ENCODE data around the gene WDR45B. TPM values are rescaled to one million over a fixed set of nuclear protein-coding genes. Genes with fewer than 3 reads are reported as not detected.

The WDR45B gene
- total RNA-seq, 1 experiment from 2014 or later = 110 TPM

- H2BK12ac ChIP-seq (ENCODE audit: insufficient read length, low read depth, low read length) = no peak overlapping the region
- no peak overlapping the region for H3K14ac ChIP-seq (ENCODE audit: insufficient read depth, low read length)
- no CpG with 5 or more reads among the region's 18 CpGs for WGBS (ENCODE audit: extremely low coverage, insufficient read length, low lambda C conversion rate)
- no peak overlapping the region for H3K9ac ChIP-seq (ENCODE audit: extremely low read depth, insufficient read length, low read length)
- DNase-seq = no peak
- H2BK5ac ChIP-seq (ENCODE audit: insufficient read length, low read length) = no peak overlapping the region
- H3K9me3 ChIP-seq (ENCODE audit: control insufficient read depth, low read depth, low read length) = no peaks in the 10 kb centered on the region
- no peak overlapping the region for H3K18ac ChIP-seq (ENCODE audit: insufficient read length, low read depth, low read length)
- no peaks in the 10 kb centered on the region for H3K79me1 ChIP-seq (ENCODE audit: insufficient read depth, low read depth, low read length, poor library complexity, severe bottlenecking)
- H3K79me2 ChIP-seq (ENCODE audit: insufficient read depth, low read length) = no peaks in the 10 kb centered on the region; the same call in 1 of the 2 replicates
- Mint-ChIP-seq H3K4me1 (no peaks in the 10 kb centered on the region), H3K27ac (no peak overlapping the region; a peak in 1 of 7 replicates), H3K4me3 (no peak overlapping the region), H3K36me3 (ENCODE audit: insufficient read depth in 1 of 3, low read depth in 3 of 3) (no peaks in the 10 kb centered on the region), H3K9me3 (peaks cover 0 to 3% of the 10 kb centered on the region in 2 experiments; a peak in 1 of 5 replicates), H3K27me3 (ENCODE audit: low read depth) (no peaks in the 10 kb centered on the region; the same call in 1 of the 2 replicates)
- no peak overlapping the region for H3K23ac ChIP-seq (ENCODE audit: insufficient read length, low read depth, low read length)
- no peaks in the 10 kb centered on the region for H3K23me2 ChIP-seq (ENCODE audit: insufficient read length, low read depth, low read length, poor library complexity, severe bottlenecking)
- H3K4me2 ChIP-seq (ENCODE audit: insufficient read depth, insufficient read length, low read length) = no peak overlapping the region
- H2BK20ac ChIP-seq (ENCODE audit: low read depth, low read length, poor library complexity, severe bottlenecking) = no peak overlapping the region
- H2AFZ ChIP-seq (ENCODE audit: low read length) = no peak overlapping the region
- no peak overlapping the region for H3T11ph ChIP-seq (ENCODE audit: low read length)
- no peaks in the 10 kb centered on the region for H3K27me3 ChIP-seq (ENCODE audit: insufficient read depth, low read length)
- H3K56ac ChIP-seq (ENCODE audit: insufficient read length, low read depth, low read length) = no peak overlapping the region
- no peak overlapping the region for H2BK15ac ChIP-seq (ENCODE audit: low read depth, low read length)
- H4K91ac ChIP-seq (ENCODE audit: insufficient read length, low read depth, low read length) = no peak overlapping the region
- no peak overlapping the region for H3K4ac ChIP-seq (ENCODE audit: low read depth, low read length)
- no peaks in the 10 kb centered on the region for H3K4me1 ChIP-seq (ENCODE audit: insufficient read depth, low read length)
- no peak overlapping the region for H3K27ac ChIP-seq (ENCODE audit: insufficient read length, low read depth, low read length)
- no peak overlapping the region for H2BK120ac ChIP-seq (ENCODE audit: low read depth, low read length, poor library complexity, severe bottlenecking)
- no peaks in the 10 kb centered on the region for H4K20me1 ChIP-seq (ENCODE audit: control insufficient read depth, insufficient read depth, insufficient read length)
- no peak for TF ChIP-seq CTCF (conservative IDR thresholded peaks at IDR 0.05)
- no peak overlapping the region for H2AK5ac ChIP-seq (ENCODE audit: insufficient read length, low read length)
- H4K5ac ChIP-seq (ENCODE audit: insufficient read length, low read depth, low read length) = no peak overlapping the region
- H4K8ac ChIP-seq (replicated peaks; ENCODE audit: insufficient read length, low read depth, low read length) = no peak overlapping the region
These were observed 27.4 kb upstream of the WDR45B start for GRCh38 chr17:82675476-82676245.
